ENCODE results near the gene CSNK2A1.
A peak's percentile ranks its signal among the peaks of the same experiment; 100 is the strongest.

Gene CSNK2A1

DNA sequence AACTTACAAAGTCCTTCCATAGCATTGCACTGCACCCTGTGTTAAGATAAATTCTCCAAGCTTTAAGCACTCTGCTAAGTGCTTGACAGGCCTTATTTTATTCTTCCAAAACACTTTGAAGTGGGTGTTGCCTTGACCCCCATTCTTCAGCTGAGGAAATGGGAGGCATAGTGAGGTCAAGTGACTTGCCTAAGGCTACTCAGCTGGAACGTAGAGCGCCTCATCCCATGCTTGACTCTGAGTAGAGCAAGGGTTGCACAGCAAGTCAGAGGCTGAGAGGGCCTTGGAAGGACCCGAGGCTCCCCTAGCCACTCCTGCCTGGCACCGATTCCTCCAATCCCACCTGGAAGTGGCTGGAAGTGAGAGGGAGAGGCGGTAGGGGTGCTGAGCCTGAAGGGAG, 19.6 kb upstream of the CSNK2A1 start:
- no peak for DNase-seq

- DNase-seq: no peak
Measured at GRCh38 chr20:562232-562897, 18.8 kb upstream of the CSNK2A1 start.

DNA sequence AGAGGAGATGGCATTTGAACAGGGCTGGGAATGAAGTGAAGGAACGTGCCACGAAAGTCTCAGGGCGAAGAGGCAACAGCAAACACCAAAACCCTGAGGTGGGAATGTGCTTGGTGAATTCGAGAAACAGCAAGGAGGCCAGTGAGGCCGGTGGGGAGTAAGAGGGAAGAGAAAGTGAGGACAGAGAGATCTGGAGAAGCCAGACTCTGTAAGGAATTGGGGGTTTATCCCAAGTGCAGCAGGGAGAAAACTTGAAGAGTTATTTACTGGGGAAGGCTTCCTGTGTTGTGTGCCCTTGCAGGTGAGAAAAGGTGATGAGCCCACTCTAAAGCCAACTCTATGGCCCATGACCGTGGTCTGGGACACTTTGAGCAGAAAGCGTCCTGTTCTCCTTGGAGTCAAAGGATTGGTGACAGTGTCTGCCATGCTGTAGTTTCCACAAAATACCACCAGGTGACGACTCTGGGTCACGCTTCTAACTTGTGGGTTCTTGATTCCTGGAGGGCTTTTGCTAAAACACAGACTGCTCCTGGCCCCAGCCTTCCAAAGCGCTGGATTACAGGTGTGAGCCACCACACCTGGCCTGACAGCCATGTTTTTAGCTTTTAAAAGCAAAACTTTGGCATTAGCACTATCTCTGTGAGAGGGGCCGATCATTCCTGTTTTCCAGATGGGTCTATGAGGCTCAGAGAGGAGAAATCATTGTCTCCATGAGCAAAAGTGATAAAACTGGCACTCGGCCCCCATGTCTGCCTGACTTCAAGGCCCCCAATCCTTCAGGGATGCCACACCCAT, 18.0 kb upstream of the CSNK2A1 start:
- peak; percentile 37 for DNase-seq

DNA sequence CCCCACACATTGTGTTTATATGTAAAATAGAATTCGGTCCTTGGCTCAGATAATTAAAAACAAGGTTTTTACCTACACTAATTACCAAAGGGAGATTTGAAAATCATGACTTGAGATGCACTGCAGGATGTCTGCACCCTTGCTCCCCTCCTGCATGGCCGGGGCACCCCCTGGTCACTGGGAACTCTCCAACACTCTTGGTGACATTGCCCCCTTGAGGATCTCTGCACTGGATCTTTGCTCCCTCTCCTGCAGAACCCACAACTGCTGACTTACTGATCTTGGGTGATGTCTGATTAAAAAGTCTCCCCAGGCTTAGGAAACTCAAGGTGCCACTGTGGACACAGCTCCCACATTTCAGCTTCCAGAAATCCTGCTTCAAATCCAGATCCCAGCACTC, 17.1 kb upstream of the CSNK2A1 start:
- no peak for DNase-seq

GRCh38 chr20:558117-558516, 14.5 kb upstream of the CSNK2A1 start:
- no peak for DNase-seq

DNA sequence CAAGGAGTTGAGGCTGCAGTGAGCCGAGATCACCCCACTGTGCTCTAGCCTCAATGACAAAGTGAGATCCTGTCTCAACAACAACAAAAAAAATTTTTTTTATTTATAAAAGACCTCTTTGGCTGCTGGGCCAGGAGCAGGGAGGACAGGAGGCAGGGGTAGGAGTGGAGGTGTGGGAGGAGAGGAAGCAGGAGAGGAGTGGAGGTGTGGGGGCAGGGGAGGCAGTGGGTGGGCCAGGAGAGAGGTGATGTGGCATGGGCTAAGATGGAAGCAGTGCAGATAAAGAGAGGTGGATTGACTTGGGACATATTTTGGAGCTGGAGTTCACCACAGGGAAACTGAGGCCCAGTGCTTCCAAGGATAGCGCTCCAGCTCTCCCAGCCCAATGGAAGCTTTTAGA, 13.4 kb upstream of the CSNK2A1 start:
- DNase-seq: no peak

DNA sequence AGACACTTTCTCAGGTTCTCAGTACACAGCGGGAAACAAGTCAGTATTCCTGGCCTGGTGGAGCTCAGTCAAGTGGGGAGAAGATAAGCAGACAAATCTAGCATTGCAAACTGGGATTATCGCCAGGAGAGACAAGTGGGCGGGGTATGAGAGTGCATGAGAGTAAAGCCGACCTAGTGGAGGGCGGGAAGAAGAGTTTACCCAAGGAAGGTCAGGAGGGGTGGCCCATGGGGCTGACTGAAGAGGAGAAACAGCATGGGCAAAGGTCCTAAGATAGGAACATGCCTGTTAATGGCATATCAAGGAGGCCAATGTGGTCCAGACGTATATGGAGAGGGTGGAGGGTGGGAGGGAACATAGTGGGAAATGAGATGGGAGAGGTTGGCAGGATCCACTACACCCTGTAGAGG, 12.4 kb upstream of the CSNK2A1 start:
- DNase-seq: peak; percentile 95

GRCh38 chr20:550611-551010, 7.0 kb upstream of the CSNK2A1 start:
- DNase-seq: no peak

DNA sequence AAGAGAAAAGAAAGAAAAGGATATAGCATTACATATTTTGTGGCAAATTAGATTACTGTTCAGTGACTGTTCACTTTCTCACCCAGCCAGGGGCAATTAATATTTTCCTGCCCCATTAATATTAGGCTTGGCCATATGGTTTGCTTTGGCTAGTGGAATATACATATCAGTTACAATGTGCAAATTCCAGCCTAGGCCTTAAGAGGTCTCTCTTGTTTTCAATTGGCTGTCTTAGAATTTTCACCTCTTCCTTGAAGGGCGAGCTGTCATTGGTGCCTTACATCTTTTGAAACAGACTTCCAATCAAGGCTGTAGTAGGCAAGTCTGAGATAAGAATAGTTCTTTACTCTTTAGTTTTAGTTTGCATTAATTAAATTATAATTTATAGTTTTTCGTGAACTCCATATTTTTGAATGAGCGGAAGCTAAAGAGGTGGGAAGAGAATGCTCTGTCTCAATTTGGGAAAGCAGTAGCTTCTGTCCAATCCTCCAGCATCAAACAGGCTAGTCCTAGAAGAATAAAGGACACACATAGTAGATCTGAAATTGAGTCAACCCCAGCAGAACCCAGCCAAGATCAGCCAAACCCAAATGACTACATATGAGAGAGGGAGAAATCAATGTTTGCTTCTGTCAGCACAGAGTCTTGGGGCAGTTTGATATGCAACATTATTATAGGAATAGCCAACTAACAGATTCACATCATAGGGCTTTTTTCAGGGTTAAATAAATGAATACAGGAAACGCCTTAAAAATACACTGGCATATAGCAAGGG, 6.3 kb upstream of the CSNK2A1 start:
- DNase-seq: no peak

DNA sequence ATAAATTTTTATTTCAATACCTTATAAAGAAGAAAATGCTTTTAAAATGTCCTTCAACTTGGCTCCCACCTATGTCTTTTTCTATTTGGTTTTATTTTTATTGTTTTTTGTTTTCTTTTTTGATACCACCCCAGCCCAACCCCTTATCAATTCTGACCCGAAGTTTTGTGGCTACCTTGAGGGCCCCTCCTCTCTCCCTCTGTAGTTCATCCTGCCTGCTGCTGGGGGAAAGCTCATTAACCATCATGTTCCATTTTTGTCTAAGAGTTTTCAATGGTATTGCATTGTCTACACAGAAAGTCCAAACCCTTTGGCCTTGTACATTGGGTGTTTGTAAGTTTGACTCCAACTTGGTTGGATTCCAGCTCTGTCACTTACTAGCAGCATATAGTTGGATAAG, 5.3 kb upstream of the CSNK2A1 start:
- no peak for DNase-seq

DNA sequence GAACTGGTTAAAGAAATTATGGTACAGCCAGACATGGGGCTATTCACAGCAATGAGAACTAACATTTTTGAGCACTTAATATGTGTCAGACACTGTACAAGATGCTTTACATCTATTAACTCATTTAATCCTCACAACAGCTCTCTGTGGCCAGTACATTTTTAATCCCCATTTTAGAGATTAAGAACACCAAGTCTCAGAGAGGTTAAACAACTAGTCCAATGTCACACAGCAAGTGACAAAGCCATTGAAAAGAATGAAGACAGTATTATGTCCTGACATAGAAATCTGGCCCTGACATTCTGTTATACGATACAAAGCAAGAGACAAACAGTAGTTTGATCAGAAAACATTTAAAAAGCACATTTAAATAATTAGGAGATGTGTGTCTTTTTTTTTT, 3.8 kb upstream of the CSNK2A1 start:
- DNase-seq: no peak

GRCh38 chr20:546353-546752, 2.8 kb upstream of the CSNK2A1 start:
- DNase-seq: no peak

DNA sequence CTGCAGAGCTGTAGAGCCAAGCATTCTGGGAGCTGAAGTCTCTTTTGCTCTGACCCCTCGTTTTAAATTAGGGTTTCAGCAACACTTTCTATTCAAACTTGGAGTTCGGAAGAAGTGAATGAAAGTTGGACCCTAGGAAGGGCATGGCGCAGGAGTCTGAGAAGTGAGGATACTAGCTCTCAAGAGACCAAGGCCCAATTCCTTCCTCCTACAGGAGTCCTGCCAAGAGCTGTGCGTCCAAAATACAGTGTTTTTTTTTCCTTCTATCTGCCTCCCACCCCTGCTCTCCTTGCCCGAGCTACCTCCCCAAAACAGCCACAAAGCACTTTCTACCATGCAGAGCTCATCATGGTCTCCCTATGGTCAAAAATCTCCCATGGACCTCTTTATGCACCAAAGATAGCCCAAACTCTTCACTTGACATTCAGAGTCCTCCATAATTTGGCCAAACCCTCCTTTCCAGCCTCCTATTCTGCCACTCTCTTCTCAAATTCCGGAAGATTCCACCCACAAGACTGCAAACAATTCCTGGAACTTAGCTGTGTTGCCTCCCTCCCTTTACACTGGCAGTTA, 649 bp upstream of the CSNK2A1 start:
- no peak for DNase-seq

DNA sequence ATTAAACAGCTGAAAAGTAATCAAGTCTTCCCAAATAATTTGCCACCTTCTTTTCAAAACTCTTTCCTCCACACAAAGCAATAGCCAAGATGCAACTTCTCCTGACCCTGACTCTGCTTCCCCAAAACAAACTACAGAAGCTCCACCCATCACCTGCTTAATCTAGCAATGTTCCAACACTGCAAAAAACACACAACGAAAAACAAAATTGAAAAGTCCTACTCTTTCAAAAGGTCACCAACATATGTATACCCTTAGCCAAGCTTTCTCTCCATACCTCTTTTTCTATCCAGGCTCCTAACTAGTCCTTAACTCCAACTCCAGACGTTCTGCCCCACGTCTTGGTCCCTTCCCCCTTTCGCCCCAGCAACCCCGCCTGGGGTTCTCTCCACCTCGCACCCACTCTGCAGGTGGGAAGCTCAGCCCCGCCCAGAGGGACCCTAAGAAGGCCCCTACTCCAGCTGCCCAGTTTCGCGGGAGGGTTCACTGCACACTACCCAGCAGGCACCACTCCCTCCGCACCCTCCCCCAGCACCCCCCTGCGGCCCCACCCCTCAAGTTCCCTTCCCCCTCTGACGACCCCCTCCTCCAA, 717 bp downstream of the CSNK2A1 start:
- DNase-seq: no peak

DNA sequence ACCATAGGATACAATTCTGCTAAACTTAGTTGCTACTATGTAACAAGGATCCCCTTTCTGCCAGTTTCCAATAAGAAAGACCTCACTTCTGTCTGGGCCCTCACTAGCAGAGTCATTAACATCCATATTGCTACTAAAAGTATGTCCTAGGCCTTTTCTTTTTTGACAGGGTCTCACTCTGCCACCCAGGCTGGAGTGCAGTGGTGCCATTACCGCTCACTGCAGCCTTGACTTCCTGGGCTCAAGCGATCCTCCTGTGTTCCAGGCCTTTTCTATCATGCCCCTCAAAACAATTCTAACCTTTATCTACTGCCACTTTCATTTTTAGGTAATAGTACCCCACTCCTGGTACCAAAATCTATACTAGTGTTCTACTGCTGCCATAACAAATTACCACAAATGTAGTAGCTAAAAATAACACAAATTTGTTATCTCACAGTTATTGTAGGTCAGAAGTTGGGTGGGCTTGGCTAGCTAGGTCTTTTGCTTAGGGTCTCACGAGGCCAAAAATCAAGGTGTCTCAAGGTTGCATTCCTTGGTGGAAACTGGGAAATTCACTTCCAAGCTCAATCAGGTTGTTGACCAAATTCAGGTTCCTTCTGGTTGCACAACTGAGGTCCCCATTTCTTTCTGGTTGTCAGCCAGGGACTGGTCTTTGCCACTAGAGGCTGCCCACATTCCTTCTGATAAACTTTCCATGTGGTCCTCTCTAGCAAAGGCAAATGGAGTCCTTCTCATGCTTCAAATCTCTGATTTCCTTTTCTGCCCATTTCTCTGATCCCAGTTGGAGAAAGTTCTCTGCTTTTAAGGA, 3.0 kb downstream of the CSNK2A1 start:
- no peak for DNase-seq

GRCh38 chr20:539848-540247, 3.7 kb downstream of the CSNK2A1 start:
- no peak for DNase-seq

DNA sequence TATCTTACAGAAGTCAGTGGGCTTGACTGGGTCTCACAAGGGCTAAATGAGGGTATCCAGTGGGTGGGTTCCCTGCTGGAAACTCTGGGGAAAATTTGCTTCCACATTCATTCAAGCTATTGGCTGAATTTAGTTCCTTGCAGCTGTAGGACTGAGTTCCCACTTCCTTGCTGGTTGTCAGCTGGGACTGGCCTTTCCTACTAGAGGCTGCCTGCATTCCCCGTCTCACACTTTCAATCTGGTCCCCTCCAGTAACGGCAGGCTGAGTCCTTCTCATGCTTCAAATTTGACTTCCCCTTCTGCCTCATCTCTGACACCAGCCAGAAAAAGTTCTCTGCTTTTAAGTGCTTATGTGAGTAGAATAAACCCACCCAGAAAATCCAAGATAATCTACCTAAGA, 4.4 kb downstream of the CSNK2A1 start:
- no peak for DNase-seq

- no peak for DNase-seq
Measured at GRCh38 chr20:537983-538382, 5.6 kb downstream of the CSNK2A1 start.

- no peak for DNase-seq
Measured at GRCh38 chr20:536426-537010, 7.1 kb downstream of the CSNK2A1 start.

- DNase-seq: no peak
Measured at GRCh38 chr20:535958-536357, 7.6 kb downstream of the CSNK2A1 start.

DNA sequence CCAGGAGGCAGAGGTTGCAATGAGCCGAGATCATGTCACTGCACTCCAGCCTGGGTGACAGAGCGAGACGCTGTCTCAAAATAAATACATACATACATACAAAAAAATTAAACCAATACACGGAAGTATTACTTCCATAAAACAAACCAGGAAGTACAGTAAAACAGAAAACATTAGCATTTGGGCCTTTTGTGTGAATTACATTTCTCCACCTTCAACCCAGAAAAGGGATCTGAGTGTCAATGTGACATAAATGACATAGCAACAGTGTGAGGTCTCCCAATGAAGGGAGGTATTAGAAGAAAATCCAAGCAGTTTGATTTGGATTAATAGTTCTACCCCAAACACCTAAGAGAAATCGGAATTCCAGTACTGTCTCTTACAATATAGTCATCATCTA, 10.1 kb downstream of the CSNK2A1 start:
- DNase-seq: no peak

DNA sequence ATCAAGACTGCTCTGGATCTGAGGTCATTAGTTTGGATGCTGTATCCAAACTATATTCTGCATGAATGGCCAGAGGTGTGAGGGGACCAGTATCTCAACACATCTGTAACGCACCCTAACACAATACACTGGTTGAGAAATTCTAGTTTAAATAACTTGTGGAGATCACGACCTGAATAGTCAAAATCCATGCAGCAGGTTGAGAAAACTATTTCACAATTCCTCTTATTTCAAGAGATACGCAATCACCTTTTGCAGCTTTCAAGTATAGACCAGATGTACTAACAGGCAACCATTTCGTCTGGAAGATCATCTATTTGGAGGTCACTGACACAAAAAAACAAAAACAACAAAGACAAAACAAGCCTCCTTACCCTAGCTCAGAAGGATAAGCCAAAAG, 11.1 kb downstream of the CSNK2A1 start:
- no peak for DNase-seq
